HepG2 (cell line): ENCODE data around the gene VAC14. TPM values are rescaled to one million over a fixed set of nuclear protein-coding genes. Genes with fewer than 3 reads are reported as not detected.

Experiments
- ATAC-seq: fragments of 200-7000 bp; cut with Tn5 transposase; 3 replicates; pipeline ENCODE4 v1.9.1; 2020; ENCODE audit warnings: mild to moderate bottlenecking, moderate library complexity
- BruUV-seq: library from RNA; stranded (reverse); fragments of 400-500 nt; replicated peaks from 2 replicates; lab custom pipeline; 2021; lab: Mats Ljungman, UMichigan
- CTCF ChIA-PET: fragments of 300-600 bp; formaldehyde crosslinking; extraction: SDS; loops from one replicate; lab custom pipeline; 2021; ENCODE audit warnings: low total read pairs, inconsistent platforms, low intra/inter-chr PET ratio; lab: Yijun Ruan, JAX
- POLR2A ChIA-PET: fragments of 350-600 bp; sonication (Branson Sonifier 250); formaldehyde crosslinking; loops from one replicate; lab custom pipeline; 2020; ENCODE audit warnings: antibody characterized with exemption, inconsistent platforms; lab: Yijun Ruan, JAX
- DNase-seq: peaks from one replicate; pipeline ENCODE4 v3.0.0-alpha.2; 2015; ENCODE audit warnings: low spot score
- FAIRE-seq: peaks from 3 replicates; lab custom pipeline; 2011; peaks lifted over from hg19 to GRCh38; lab: Jason Lieb, UNC
- H2AFZ ChIP-seq: one replicate; pipeline ENCODE4 v1.6.1; 2011; ENCODE audit warnings: low read length, inconsistent platforms
- H3K27ac ChIP-seq: fragments of 300-600 bp; 3 replicates; pipeline ENCODE4 v1.8.0; 2011; ENCODE audit warnings: mixed run types, mild to moderate bottlenecking, mixed read lengths, low read length, inconsistent platforms; ENCODE audit not compliant: insufficient read depth; ENCODE audit errors: extremely low read length
- H3K27me3 ChIP-seq, 2 experiments: fragments of 200-600 bp in 1 of 2; 2 replicates in 1 of 2; 3 replicates in 1 of 2; pipeline versions ENCODE4 v1.6.0 to v1.8.0; 2011; ENCODE audit warnings: low read length in 2 of 2, mild to moderate bottlenecking in 2 of 2, moderate library complexity in 2 of 2, inconsistent platforms in 1 of 2; ENCODE audit not compliant: insufficient read depth in 2 of 2, control insufficient read depth in 1 of 2
- H3K36me3 ChIP-seq, 2 experiments: fragments of 200-600 bp in 1 of 2; replicated peaks in 1 of 2; 2 replicates in 1 of 2; 3 replicates in 1 of 2; pipeline versions ENCODE4 v1.5.1 to v1.8.0; 2011; ENCODE audit warnings: low read length in 2 of 2, inconsistent platforms in 1 of 2; ENCODE audit not compliant: insufficient read depth in 2 of 2, control insufficient read depth in 1 of 2
- H3K4me1 ChIP-seq: 2 replicates; pipeline ENCODE4 v1.5.1; 2012; ENCODE audit warnings: low read length, inconsistent platforms; ENCODE audit not compliant: insufficient read depth
- H3K4me2 ChIP-seq: 2 replicates; pipeline ENCODE4 v1.6.0; 2011; ENCODE audit warnings: low read depth, low read length, inconsistent platforms
- H3K4me3 ChIP-seq, 3 experiments: fragments of 200-600 bp in 1 of 3; sonication (generic), shearing (Covaris generic) in 1 of 3; replicated peaks in 1 of 3; 2 replicates each; pipeline ENCODE4 v1.5.1; 2011 to 2016; ENCODE audit warnings: low read length in 3 of 3, inconsistent platforms in 2 of 3, low read depth in 2 of 3, mild to moderate bottlenecking in 2 of 3, control low read depth in 1 of 3, mixed read lengths in 1 of 3; ENCODE audit not compliant: insufficient read depth in 1 of 3
- H3K79me2 ChIP-seq: one replicate; pipeline ENCODE4 v1.6.1; 2011; ENCODE audit warnings: low read length, inconsistent platforms; ENCODE audit not compliant: insufficient read depth
- H3K9ac ChIP-seq: 2 replicates; pipeline ENCODE4 v1.6.0; 2011; ENCODE audit warnings: mild to moderate bottlenecking, low read depth, low read length, inconsistent platforms; ENCODE audit not compliant: insufficient read depth
- H3K9me3 ChIP-seq: 2 replicates; pipeline ENCODE4 v1.5.1; 2012; ENCODE audit warnings: mild to moderate bottlenecking, low read length
- H4K20me1 ChIP-seq: 2 replicates; pipeline ENCODE4 v1.6.0; 2011; ENCODE audit warnings: inconsistent platforms, mild to moderate bottlenecking, low read length, moderate library complexity; ENCODE audit not compliant: insufficient read depth
- CENPT ChIP-seq: sonication (generic); formaldehyde crosslinking; IDR thresholded peaks from 2 replicates; pipeline ENCODE4 v1.8.0; 2022; ENCODE audit warnings: low read depth, mild to moderate bottlenecking, moderate library complexity, missing genetic modification reagents
- ELK4 ChIP-seq: sonication (generic); formaldehyde crosslinking; IDR thresholded peaks from 2 replicates; pipeline ENCODE4 v1.9.0; 2021; ENCODE audit warnings: missing genetic modification reagents, borderline replicate concordance
- HHEX ChIP-seq: IDR thresholded peaks from 2 replicates; pipeline ENCODE4 v1.6.1; 2016; ENCODE audit warnings: control low read depth
- KLF16 ChIP-seq, 2 experiments: sonication (generic) in 1 of 2; formaldehyde crosslinking in 1 of 2; IDR thresholded peaks; 2 replicates each; pipeline versions ENCODE4 v1.6.1 to v1.8.0; 2016 to 2023; ENCODE audit warnings: missing genetic modification reagents in 2 of 2, missing compliant biosample characterization in 1 of 2
- MLLT10 ChIP-seq: sonication (generic); formaldehyde crosslinking; IDR thresholded peaks from 2 replicates; pipeline ENCODE4 v1.4.0; 2020; ENCODE audit warnings: missing genetic modification reagents
- PAXIP1 ChIP-seq: sonication (generic); formaldehyde crosslinking; conservative IDR thresholded peaks from 2 replicates; pipeline ENCODE4 v1.4.0; 2020; ENCODE audit warnings: mild to moderate bottlenecking, missing genetic modification reagents, moderate library complexity
- POGZ ChIP-seq: sonication (generic); formaldehyde crosslinking; IDR thresholded peaks from 2 replicates; pipeline ENCODE4 v1.4.0; 2020; ENCODE audit warnings: mild to moderate bottlenecking, missing genetic modification reagents
- PREB ChIP-seq: sonication (generic); formaldehyde crosslinking; IDR thresholded peaks from 2 replicates; pipeline ENCODE4 v1.4.0; 2020; ENCODE audit warnings: missing genetic modification reagents
- RELA ChIP-seq: sonication (generic); formaldehyde crosslinking; IDR thresholded peaks from 2 replicates; pipeline ENCODE4 v1.4.0; 2020; ENCODE audit warnings: missing genetic modification reagents
- SP5 ChIP-seq: IDR thresholded peaks from 2 replicates; pipeline ENCODE4 v1.6.1; 2016; ENCODE audit warnings: low read depth, borderline replicate concordance
- SSRP1 ChIP-seq: IDR thresholded peaks from 2 replicates; pipeline ENCODE4 v1.6.1; 2016; ENCODE audit warnings: control low read depth
- TSC22D2 ChIP-seq: sonication (generic); formaldehyde crosslinking; IDR thresholded peaks from 2 replicates; pipeline ENCODE4 v1.5.1; 2020; ENCODE audit warnings: missing genetic modification reagents, mild to moderate bottlenecking, borderline replicate concordance
- ZNF501 ChIP-seq: sonication (generic); formaldehyde crosslinking; IDR thresholded peaks from 2 replicates; pipeline ENCODE4 v1.5.1; 2020; ENCODE audit warnings: mild to moderate bottlenecking, moderate library complexity, missing genetic modification reagents
- ZNF772 ChIP-seq: sonication (generic); formaldehyde crosslinking; IDR thresholded peaks from 2 replicates; pipeline ENCODE4 v1.5.0; 2020; ENCODE audit warnings: mild to moderate bottlenecking, missing genetic modification reagents
- ZSCAN29 ChIP-seq: sonication (generic); formaldehyde crosslinking; conservative IDR thresholded peaks from 2 replicates; pipeline ENCODE4 v1.4.0; 2020; ENCODE audit warnings: mild to moderate bottlenecking, missing genetic modification reagents
- WGBS: methylation state at CpG from one replicate; pipeline ENCODE4 v1.1.6; 2017; ENCODE audit warnings: low lambda C conversion rate; 5-methylcytosine and 5-hydroxymethylcytosine counted together
- in situ Hi-C: cut with HindIII; loops from 2 replicates; pipeline ENCODE4 v1.10.0; 2017; ENCODE audit warnings: low pct_unique_long_range_greater_than_20kb; ENCODE audit not compliant: extremely low pct_ligation_motif_present
- intact Hi-C: fragments of 100-400 bp; cut with micrococcal nuclease; formaldehyde crosslinking; loops from one replicate; pipeline ENCODE4 v1.10.0; 2022; ENCODE audit not compliant: unreplicated experiment
- polyA plus RNA-seq, 8 experiments: library from polyadenylated mRNA; depleted of rRNA in 3 of 8; stranded (reverse) in 7 of 8; unstranded in 1 of 8; fragments of >200 nt; fragmentation: Illumina TruSeq in 4 of 8; extraction: Trizol in 4 of 8; gene quantifications; 2 replicates each; pipeline versions ENCODE4 v1.2.1 to v1.2.3, GENCODE V29; 2011 to 2016; ENCODE audit warnings: low read depth in 4 of 8, missing spikeins in 1 of 8, mixed read lengths in 1 of 8; ENCODE audit not compliant: insufficient read depth in 1 of 8
- total RNA-seq, 5 experiments: library from RNA; depleted of rRNA; stranded (reverse); fragments of >200 nt; fragmentation: Illumina TruSeq; extraction: Trizol; gene quantifications; 2 replicates each; pipeline ENCODE4 v1.2.3, GENCODE V29; 2016; ENCODE audit warnings: low read depth in 1 of 5

VAC14 gene
- total and polyA plus RNA-seq, 2 of the 13 experiments (the other 11 are each of a cell fraction or from before 2014, with no cell fraction given): 23.5 to 24.6 TPM

GRCh38 chr16:70758786-70759185, 42.2 kb downstream of the VAC14 start:
- Histone ChIP-seq H3K36me3 (peaks cover 13 to 52% of the 10 kb centered on the region in 2 experiments; a peak in 4 of 5 replicates), H3K4me2 (no peak overlapping the region), H3K9ac (no peak overlapping the region), H3K79me2 (no peaks in the 10 kb centered on the region), H3K4me3 (no peak overlapping the region), H2AFZ (no peak overlapping the region), H4K20me1 (no peaks in the 10 kb centered on the region), H3K27ac (no peak overlapping the region), H3K4me1 (peaks cover 28% of the 10 kb centered on the region), H3K9me3 (no peaks in the 10 kb centered on the region), H3K27me3 (no peaks in the 10 kb centered on the region)
- CTCF ChIA-PET: no interaction called here
- ATAC-seq: no peak
- POLR2A ChIA-PET: interaction anchor here (3.1 to 3.6 kb wide), 2 partner anchors 12 to 34 kb away, joined by 31 to 32 read pairs; no protein-coding TSS in a partner anchor
- 94% methylated on average over 10 of the region's 10 CpGs for whole genome bisulfite sequencing
- FAIRE-seq: no peak
- intact Hi-C loops: no loop called here
- TF ChIP-seq SP5 (CRISPR knock-in tag) (no peak), SSRP1 (CRISPR knock-in tag) (no peak), ZSCAN29 (CRISPR knock-in tag) (no peak), MLLT10 (no peak), POGZ (no peak), ELK4 (CRISPR knock-in tag) (no peak), ZNF501 (CRISPR knock-in tag) (no peak)
- BruUV-seq: no TSS peak
- no peak for DNase-seq
- in situ Hi-C loops: no loop called here

- Histone ChIP-seq H3K4me2 (no peak overlapping the region), H3K36me3 (peaks cover 10 to 42% of the 10 kb centered on the region in 2 experiments; a peak in 4 of 5 replicates), H3K9me3 (no peaks in the 10 kb centered on the region), H3K9ac (no peak overlapping the region), H3K27ac (no peak overlapping the region), H3K4me1 (peaks cover 28% of the 10 kb centered on the region), H3K79me2 (no peaks in the 10 kb centered on the region), H3K27me3 (no peaks in the 10 kb centered on the region), H2AFZ (no peak overlapping the region), H4K20me1 (no peaks in the 10 kb centered on the region), H3K4me3 (no peak overlapping the region)
- ATAC-seq (no peak), FAIRE-seq (no peak), DNase-seq (no peak)
- in situ Hi-C loops: no loop called here
- 99% methylated on average over 9 of the region's 9 CpGs for WGBS
- intact Hi-C loops: no loop called here
- ChIA-PET CTCF (no interaction called here), POLR2A (interaction anchor here (0.6 kb wide), 1 partner anchor 75 kb away, joined by 3 read pairs; no protein-coding TSS in a partner anchor)
- BruUV-seq: no TSS peak
- TF ChIP-seq PAXIP1 (CRISPR knock-in tag) (no peak), PREB (CRISPR knock-in tag) (no peak), HHEX (no peak), ZNF772 (no peak), CENPT (CRISPR knock-in tag) (no peak), KLF16 (CRISPR knock-in tag; IDR thresholded peaks at IDR 0.05) (no peak), RELA (no peak), TSC22D2 (CRISPR knock-in tag) (no peak)
Measured at GRCh38 chr16:70757183-70757582, 43.8 kb downstream of the VAC14 start.
